H1 (cell line): ENCODE data around the gene SPAG16. TPM values are rescaled to one million over a fixed set of nuclear protein-coding genes. Genes with fewer than 3 reads are reported as not detected.

Experiments used
- HDAC2 ChIP-seq, 2 experiments: fragments of 300-600 bp in 1 of 2; sonication (generic) in 1 of 2; IDR thresholded peaks; 2 replicates each; pipeline ENCODE4 v1.6.1; 2011 to 2012; ENCODE audit warnings: low read depth in 2 of 2, low read length in 2 of 2, mild to moderate bottlenecking in 2 of 2, moderate library complexity in 2 of 2, borderline replicate concordance in 1 of 2, inconsistent platforms in 1 of 2
- KDM5A ChIP-seq: fragments of 200-600 bp; IDR thresholded peaks from 2 replicates; pipeline ENCODE4 v1.7.1; 2012; ENCODE audit warnings: mild to moderate bottlenecking, low read length, inconsistent platforms, mixed read lengths
- RFX5 ChIP-seq: IDR thresholded peaks from 2 replicates; pipeline ENCODE4 v1.6.1; 2011; ENCODE audit warnings: low read depth, low read length, improper control_type of control experiment, borderline replicate concordance
- TAF7 ChIP-seq: optimal IDR thresholded peaks from 2 replicates; pipeline ENCODE3; 2011; ENCODE audit warnings: low read depth, mild to moderate bottlenecking, inconsistent platforms, low read length, moderate library complexity, borderline replicate concordance
- polyA plus RNA-seq, 7 experiments: library from polyadenylated mRNA; depleted of rRNA in 3 of 7; stranded (reverse) in 5 of 7; unstranded in 2 of 7; fragments of >200 nt in 5 of 7; fragments of 200-250 nt in 2 of 7; gene quantifications; 1 replicate in 5 of 7; 2 replicates in 1 of 7; 4 replicates in 1 of 7; pipeline versions ENCODE4 v1.2.1 to v1.2.3, GENCODE V29; 2011 to 2013; ENCODE audit warnings: missing spikeins in 2 of 7, mixed read lengths in 2 of 7
- total RNA-seq: library from RNA; stranded (reverse); fragmentation: NEBNext Ultra II Directional; extraction: Animal tissue kit (Norgen Biotek cat#: 25700); gene quantifications from 2 replicates; pipeline ENCODE4 v1.2.1, GENCODE V29; 2021

Gene SPAG16
- total and polyA plus RNA-seq, 2 of the 8 experiments (the other 6 are each of a cell fraction or from before 2014, with no cell fraction given) = 6.0 to 14.9 TPM

DNA sequence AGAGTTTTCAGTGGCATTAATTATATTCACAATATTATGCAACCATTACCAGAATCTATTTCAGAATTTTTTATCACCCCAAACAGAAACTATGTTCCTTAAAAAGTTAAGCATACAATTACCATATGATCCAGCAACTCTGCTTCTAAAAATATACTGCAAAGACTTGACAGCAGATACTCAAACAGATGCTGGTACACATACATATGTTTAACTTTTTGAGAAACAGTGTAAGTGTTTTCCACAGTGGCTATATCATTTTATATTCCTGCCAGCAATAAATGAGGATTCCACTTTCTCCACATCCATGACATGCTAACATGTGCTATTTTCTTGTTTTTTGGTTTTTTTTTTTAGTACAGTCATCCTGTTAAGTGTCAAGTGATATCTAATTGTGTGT is 687.3 kb downstream of the SPAG16 start (continued):
- TF ChIP-seq KDM5A (no peak), RFX5 (no peak), HDAC2 (IDR thresholded peaks at IDR 0.05; ENCODE audit: borderline replicate concordance in 1 of 2, low read depth in 2 of 2, low read length in 2 of 2) (no peak), TAF7 (no peak)
